GM12864 (cell line): Measurements from ENCODE around the gene LRCH3.

Experiments
- DNase-seq: peaks from one replicate; pipeline ENCODE4 v3.0.0-alpha.2; 2011; ENCODE audit warnings: low read depth
- H3K4me3 ChIP-seq: 2 replicates; pipeline ENCODE4 v1.5.1; 2011; ENCODE audit warnings: mild to moderate bottlenecking, low read depth, low read length, control low read depth
- CTCF ChIP-seq: IDR thresholded peaks from 2 replicates; pipeline ENCODE4 v1.5.1; 2011; ENCODE audit warnings: low read depth, mild to moderate bottlenecking, moderate library complexity, low read length, control low read depth, inconsistent platforms; ENCODE audit errors: missing control alignments

LRCH3 gene

GRCh38 chr3:197791113-197791891 lies at the start of gene LRCH3:
LRCH3 (plus strand) TSS chr3:197791254; CDS start chr3:197791279, 25 bp downstream.
- DNase-seq, result no peak
- no peak for TF ChIP-seq CTCF
- peak within 1 kb of the TSS; percentile 93 for H3K4me3 ChIP-seq

DNA sequence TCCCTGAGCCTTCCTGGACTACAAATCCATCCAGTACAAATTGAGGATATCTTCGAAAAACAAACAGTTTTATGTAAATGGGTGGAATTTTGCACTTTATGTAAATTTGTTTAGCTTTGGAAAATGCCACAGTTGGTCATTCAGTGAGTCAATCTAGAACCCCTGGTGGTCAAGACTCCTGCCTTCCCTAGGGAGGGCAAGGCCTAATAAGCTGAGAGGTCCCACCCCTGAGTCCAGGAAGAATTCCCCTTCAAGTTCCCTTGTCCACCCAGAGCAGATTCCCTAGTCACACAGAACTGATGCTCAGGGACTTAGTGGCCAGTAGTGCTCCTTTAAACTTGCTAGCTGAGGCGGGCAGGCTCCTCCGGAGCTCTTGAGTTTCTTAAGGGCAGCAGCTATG lies 48.3 kb upstream of the LRCH3 start:
- TF ChIP-seq CTCF, result no peak
- no peak overlapping the region for H3K4me3 ChIP-seq
- DNase-seq, result no peak

GRCh38 chr3:197746209-197746608 lies 44.8 kb upstream of the LRCH3 start:
- TF ChIP-seq CTCF, result no peak
- DNase-seq, result no peak
- no peak overlapping the region for H3K4me3 ChIP-seq

DNA sequence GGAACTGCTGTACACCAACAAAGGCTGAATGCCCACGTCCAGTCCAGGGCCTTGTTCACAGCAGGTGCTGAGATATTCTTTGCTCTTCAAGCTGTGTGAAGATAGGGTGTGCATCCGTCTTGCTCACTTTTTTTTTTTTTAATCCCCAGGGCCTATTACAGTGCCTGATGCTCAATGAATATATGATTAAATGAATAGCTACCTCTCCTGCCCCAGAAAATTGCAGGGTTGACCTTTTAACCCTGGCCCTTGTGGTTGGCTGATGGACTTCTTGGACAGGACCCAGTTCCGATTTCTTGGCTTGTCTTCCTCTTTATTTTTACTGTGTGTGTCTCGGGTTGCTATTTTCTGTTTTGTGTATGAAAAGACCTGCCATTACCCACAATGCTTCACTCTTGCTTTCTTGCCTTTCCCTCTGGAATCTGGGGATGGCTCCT lies 44.2 kb upstream of the LRCH3 start:
- no peak for TF ChIP-seq CTCF
- no peak for DNase-seq
- H3K4me3 ChIP-seq, result no peak overlapping the region

GRCh38 chr3:197748597-197749314 lies 42.3 kb upstream of the LRCH3 start:
- H3K4me3 ChIP-seq, result peak overlapping the region; percentile 80
- no peak for DNase-seq
- TF ChIP-seq CTCF, result no peak

DNA sequence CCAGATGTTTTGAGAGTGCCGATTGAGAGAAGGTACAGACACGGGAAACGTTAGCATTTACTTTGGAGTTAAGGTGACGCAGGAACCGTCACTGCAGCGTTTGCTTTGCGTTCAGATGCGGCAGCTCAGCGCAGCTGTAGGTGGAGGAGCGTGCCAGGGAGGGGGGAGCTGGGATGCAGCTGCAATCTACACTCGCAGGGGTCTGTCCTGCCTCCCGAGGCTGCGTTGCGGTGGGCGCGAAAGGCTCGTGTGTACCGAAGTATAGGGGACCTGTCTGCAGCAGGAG lies 41.8 kb upstream of the LRCH3 start:
- TF ChIP-seq CTCF, result no peak
- DNase-seq, result peak; percentile 46
- peak overlapping the region; percentile 80 for H3K4me3 ChIP-seq
